ENCODE results near the gene TSPAN11. TPM values are rescaled to one million over a fixed set of nuclear protein-coding genes. Genes with fewer than 3 reads are reported as not detected.
A peak's percentile ranks its signal among the peaks of the same experiment; 100 is the strongest.

Gene TSPAN11
- total and polyA plus RNA-seq, 2 of the 8 experiments (the other 6 are each of a cell fraction or from before 2014, with no cell fraction given) = 3.9 to 8.2 TPM

GRCh38 chr12:31008961-31009840, 82.7 kb downstream of the TSPAN11 start:
- Histone ChIP-seq H4K8ac (ENCODE audit: extremely low read depth, insufficient read depth, low read length) (no peak overlapping the region), H3K56ac (replicated peaks; ENCODE audit: insufficient read length, low read depth, low read length) (no peak overlapping the region), H3K18ac (ENCODE audit: extremely low read depth, low read length) (no peak overlapping the region), H3K4me3 (ENCODE audit: extremely low read depth in 1 of 4, insufficient read depth in 2 of 4, low read depth in 3 of 4, low read length in 4 of 4) (no peak overlapping the region), H3K79me1 (ENCODE audit: low read depth, low read length) (no peaks in the 10 kb centered on the region), H3K27me3 (replicated peaks in 1 of 4; ENCODE audit: control insufficient read depth in 3 of 4, extremely low read depth in 1 of 4, insufficient read depth in 3 of 4, low read length in 3 of 4) (no peaks in the 10 kb centered on the region; a peak in 1 of 7 replicates), H2BK20ac (ENCODE audit: low read length) (no peak overlapping the region), H2BK15ac (ENCODE audit: low read length) (peak overlapping the region; percentile 81; the same call in 1 of the 2 replicates), H3K36me3 (ENCODE audit: control insufficient read depth in 2 of 4, insufficient read depth in 4 of 4, low read length in 3 of 4) (no peaks in the 10 kb centered on the region), H3K4me1 (replicated peaks in 1 of 4; ENCODE audit: control insufficient read depth in 3 of 4, insufficient read depth in 4 of 4, low read length in 3 of 4) (peaks cover 0 to 3% (median 0%) of the 10 kb centered on the region in 4 experiments; a peak in 2 of 7 replicates), H4K20me1 (replicated peaks in 1 of 2; ENCODE audit: control insufficient read depth in 1 of 2, insufficient read depth in 2 of 2, low read length in 2 of 2) (no peaks in the 10 kb centered on the region), H3K27ac (ENCODE audit: low read depth, low read length) (no peak overlapping the region), H3K4me2 (ENCODE audit: insufficient read depth in 1 of 2, low read depth in 2 of 2, low read length in 2 of 2) (no peak overlapping the region), H3K9me3 (ENCODE audit: insufficient read depth in 2 of 2, low read depth in 1 of 2, low read length in 1 of 2) (no peaks in the 10 kb centered on the region), H3K4ac (replicated peaks; ENCODE audit: insufficient read length, low read depth, low read length) (no peak overlapping the region), H2BK120ac (replicated peaks; ENCODE audit: low read depth, low read length) (no peak overlapping the region), H2BK12ac (ENCODE audit: low read depth, low read length) (no peak overlapping the region), H3K79me2 (ENCODE audit: control insufficient read depth in 1 of 2, insufficient read depth in 2 of 2, low read length in 2 of 2) (no peaks in the 10 kb centered on the region), H3K9ac (replicated peaks in 1 of 4; ENCODE audit: extremely low read depth in 1 of 4, low read depth in 3 of 4, low read length in 3 of 4) (peak overlapping the region in 1 of 4 experiments; percentile 11; a peak in 1 of 7 replicates), H4K5ac (ENCODE audit: insufficient read length, low read depth, low read length) (no peak overlapping the region), H2AFZ (ENCODE audit: low read length) (no peak overlapping the region), H4K91ac (replicated peaks; ENCODE audit: insufficient read length, low read length) (no peak overlapping the region), H3K23me2 (ENCODE audit: low read depth, low read length) (no peaks in the 10 kb centered on the region), H2AK5ac (ENCODE audit: low read depth, low read length) (no peak overlapping the region), H3K23ac (ENCODE audit: insufficient read length) (no peak overlapping the region), H3K14ac (ENCODE audit: insufficient read length) (no peak overlapping the region), H2BK5ac (ENCODE audit: low read depth, low read length) (no peak overlapping the region)
- WGBS, 2 experiments (ENCODE audit: extremely low coverage in 1 of 2, insufficient coverage in 1 of 2, insufficient read length in 1 of 2, insufficient replicate concordance in 2 of 2, low coverage in 1 of 2, low lambda C conversion rate in 2 of 2, missing lambda C conversion rate in 1 of 2) = 89% methylated on average over 19 of the region's 19 CpGs; no CpG with 5 or more reads in 1 of the 2 experiments
- POLR2A ChIA-PET (ENCODE audit: partially characterized antibody) = no interaction called here
- CTCF ChIA-PET (ENCODE audit: partially characterized antibody) = interaction anchor here (1.5 to 3.3 kb wide), 6 partner anchors 13 to 161 kb away, joined by 3 to 14 read pairs (median 5); no protein-coding TSS in a partner anchor
- FAIRE-seq (no peak), DNase-seq (ENCODE audit: low read depth in 1 of 2, low spot score in 2 of 2) (no peak)
- TF ChIP-seq SIRT6 (IDR thresholded peaks at IDR 0.05; ENCODE audit: low read length) (no peak), ZNF274 (IDR thresholded peaks at IDR 0.05; ENCODE audit: borderline replicate concordance, extremely low read depth, low read length) (no peak), CEBPB (IDR thresholded peaks at IDR 0.05; ENCODE audit: low read depth, low read length) (no peak), RNF2 (IDR thresholded peaks at IDR 0.05; ENCODE audit: borderline replicate concordance, low read depth, low read length, missing control alignments, poor library complexity, severe bottlenecking) (no peak), CHD1 (IDR thresholded peaks at IDR 0.05; ENCODE audit: low read depth, low read length) (no peak), MAX (IDR thresholded peaks at IDR 0.05) (no peak), KDM1A (IDR thresholded peaks at IDR 0.05; ENCODE audit: borderline replicate concordance, low read length) (no peak), NRF1 (IDR thresholded peaks at IDR 0.05; ENCODE audit: low read depth, low read length) (no peak), CTBP2 (IDR thresholded peaks at IDR 0.05; ENCODE audit: borderline replicate concordance, insufficient read depth, insufficient read length, low read length) (no peak)

All from H1 (cell line).